HepG2 (cell line): ENCODE results near the gene PIP5KL1. TPM values are rescaled to one million over a fixed set of nuclear protein-coding genes. Genes with fewer than 3 reads are reported as not detected.

Experiments used
- AFF4 ChIP-seq: sonication (generic); formaldehyde crosslinking; IDR thresholded peaks from 2 replicates; pipeline ENCODE4 v1.4.0; 2020; ENCODE audit warnings: missing genetic modification reagents
- ATF6 ChIP-seq: sonication (generic); formaldehyde crosslinking; conservative IDR thresholded peaks from 2 replicates; pipeline ENCODE4 v1.4.0; 2020; ENCODE audit warnings: missing genetic modification reagents
- KDM2A ChIP-seq: sonication (generic); formaldehyde crosslinking; IDR thresholded peaks from 2 replicates; pipeline ENCODE4 v1.4.0; 2020; ENCODE audit warnings: low read depth, missing genetic modification reagents, borderline replicate concordance
- MBD4 ChIP-seq: IDR thresholded peaks from 2 replicates; pipeline ENCODE4 v1.6.1; 2012; ENCODE audit warnings: low read length, inconsistent platforms, borderline replicate concordance
- MIER2 ChIP-seq: IDR thresholded peaks from 2 replicates; pipeline ENCODE4 v1.6.1; 2016; ENCODE audit warnings: missing biosample characterization, missing genetic modification reagents
- PHF8 ChIP-seq: sonication (generic); formaldehyde crosslinking; IDR thresholded peaks from 2 replicates; pipeline ENCODE4 v1.5.0; 2020; ENCODE audit warnings: missing genetic modification reagents
- RFX1 ChIP-seq: fragments of 450-650 bp; IDR thresholded peaks from 2 replicates; pipeline ENCODE4 v1.6.1; 2017
- SMAD1 ChIP-seq: sonication (generic); formaldehyde crosslinking; IDR thresholded peaks from 2 replicates; pipeline ENCODE4 v1.4.0; 2020; ENCODE audit warnings: missing genetic modification reagents, low read depth, mild to moderate bottlenecking, borderline replicate concordance
- THRA ChIP-seq: sonication (generic); formaldehyde crosslinking; IDR thresholded peaks from 2 replicates; pipeline ENCODE4 v1.4.0; 2020; ENCODE audit warnings: missing genetic modification reagents, borderline replicate concordance
- ZEB1 ChIP-seq: IDR thresholded peaks from 2 replicates; pipeline ENCODE4 v1.6.1; 2012; ENCODE audit warnings: mild to moderate bottlenecking, low read depth, inconsistent platforms; ENCODE audit not compliant: insufficient replicate concordance
- ZNF576 ChIP-seq: sonication (generic); formaldehyde crosslinking; IDR thresholded peaks from 2 replicates; pipeline ENCODE4 v1.4.0; 2020; ENCODE audit warnings: mild to moderate bottlenecking, missing genetic modification reagents
- ZXDC ChIP-seq: sonication (generic); formaldehyde crosslinking; IDR thresholded peaks from 2 replicates; pipeline ENCODE4 v1.5.0; 2020; ENCODE audit warnings: mild to moderate bottlenecking, missing genetic modification reagents
- polyA plus RNA-seq, 8 experiments: library from polyadenylated mRNA; depleted of rRNA in 3 of 8; stranded (reverse) in 7 of 8; unstranded in 1 of 8; fragments of >200 nt; fragmentation: Illumina TruSeq in 4 of 8; extraction: Trizol in 4 of 8; gene quantifications; 2 replicates each; pipeline versions ENCODE4 v1.2.1 to v1.2.3, GENCODE V29; 2011 to 2016; ENCODE audit warnings: low read depth in 4 of 8, missing spikeins in 1 of 8, mixed read lengths in 1 of 8; ENCODE audit not compliant: insufficient read depth in 1 of 8
- total RNA-seq, 5 experiments: library from RNA; depleted of rRNA; stranded (reverse); fragments of >200 nt; fragmentation: Illumina TruSeq; extraction: Trizol; gene quantifications; 2 replicates each; pipeline ENCODE4 v1.2.3, GENCODE V29; 2016; ENCODE audit warnings: low read depth in 1 of 5
- TF ChIP-seq, protein P1 (sequence below): sonication (generic); formaldehyde crosslinking; IDR thresholded peaks from 2 replicates; pipeline ENCODE4 v1.4.0; 2020; ENCODE audit warnings: mild to moderate bottlenecking, missing genetic modification reagents, borderline replicate concordance

Gene PIP5KL1
- total and polyA plus RNA-seq, 2 of the 13 experiments (the other 11 are each of a cell fraction or from before 2014, with no cell fraction given) = 0.20 to 0.49 TPM

DNA sequence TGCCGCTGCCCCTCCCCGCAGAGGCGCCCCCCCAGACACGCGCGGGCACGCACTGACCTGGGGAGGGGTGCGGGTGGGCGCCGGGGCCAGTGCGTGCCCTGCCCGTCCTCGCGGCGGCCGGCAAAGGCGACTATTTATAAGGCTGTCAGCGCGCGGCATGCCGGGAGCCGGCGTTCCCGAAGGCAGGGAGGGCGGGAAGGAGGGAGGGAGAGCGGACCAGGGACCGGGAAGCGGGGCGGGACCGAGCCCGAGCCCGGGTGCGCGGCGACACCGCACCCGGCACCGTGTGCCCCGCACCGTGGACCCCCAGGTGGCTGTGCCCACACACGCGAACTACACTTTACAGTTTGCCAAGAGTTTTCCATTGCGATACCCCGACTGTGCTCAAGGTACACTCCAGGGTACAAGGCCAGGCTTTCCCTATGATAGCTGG, 53.0 kb downstream of the PIP5KL1 start, which contains the start of gene AK1 (continued):
- no peak for TF ChIP-seq AFF4 (CRISPR knock-in tag)
- peak; percentile 95 for TF ChIP-seq KDM2A (CRISPR knock-in tag)
- TF ChIP-seq ZXDC (CRISPR knock-in tag) = no peak
- no peak for TF ChIP-seq ATF6 (CRISPR knock-in tag)
- TF ChIP-seq SMAD1 (CRISPR knock-in tag) = 0 out of 2 replicates have a peak, but pooled peaks have one; percentile 25
- no peak for TF ChIP-seq RFX1
- TF ChIP-seq ZNF576 (CRISPR knock-in tag) = no peak
- no peak for TF ChIP-seq ZEB1
- TF ChIP-seq, protein P1, sequence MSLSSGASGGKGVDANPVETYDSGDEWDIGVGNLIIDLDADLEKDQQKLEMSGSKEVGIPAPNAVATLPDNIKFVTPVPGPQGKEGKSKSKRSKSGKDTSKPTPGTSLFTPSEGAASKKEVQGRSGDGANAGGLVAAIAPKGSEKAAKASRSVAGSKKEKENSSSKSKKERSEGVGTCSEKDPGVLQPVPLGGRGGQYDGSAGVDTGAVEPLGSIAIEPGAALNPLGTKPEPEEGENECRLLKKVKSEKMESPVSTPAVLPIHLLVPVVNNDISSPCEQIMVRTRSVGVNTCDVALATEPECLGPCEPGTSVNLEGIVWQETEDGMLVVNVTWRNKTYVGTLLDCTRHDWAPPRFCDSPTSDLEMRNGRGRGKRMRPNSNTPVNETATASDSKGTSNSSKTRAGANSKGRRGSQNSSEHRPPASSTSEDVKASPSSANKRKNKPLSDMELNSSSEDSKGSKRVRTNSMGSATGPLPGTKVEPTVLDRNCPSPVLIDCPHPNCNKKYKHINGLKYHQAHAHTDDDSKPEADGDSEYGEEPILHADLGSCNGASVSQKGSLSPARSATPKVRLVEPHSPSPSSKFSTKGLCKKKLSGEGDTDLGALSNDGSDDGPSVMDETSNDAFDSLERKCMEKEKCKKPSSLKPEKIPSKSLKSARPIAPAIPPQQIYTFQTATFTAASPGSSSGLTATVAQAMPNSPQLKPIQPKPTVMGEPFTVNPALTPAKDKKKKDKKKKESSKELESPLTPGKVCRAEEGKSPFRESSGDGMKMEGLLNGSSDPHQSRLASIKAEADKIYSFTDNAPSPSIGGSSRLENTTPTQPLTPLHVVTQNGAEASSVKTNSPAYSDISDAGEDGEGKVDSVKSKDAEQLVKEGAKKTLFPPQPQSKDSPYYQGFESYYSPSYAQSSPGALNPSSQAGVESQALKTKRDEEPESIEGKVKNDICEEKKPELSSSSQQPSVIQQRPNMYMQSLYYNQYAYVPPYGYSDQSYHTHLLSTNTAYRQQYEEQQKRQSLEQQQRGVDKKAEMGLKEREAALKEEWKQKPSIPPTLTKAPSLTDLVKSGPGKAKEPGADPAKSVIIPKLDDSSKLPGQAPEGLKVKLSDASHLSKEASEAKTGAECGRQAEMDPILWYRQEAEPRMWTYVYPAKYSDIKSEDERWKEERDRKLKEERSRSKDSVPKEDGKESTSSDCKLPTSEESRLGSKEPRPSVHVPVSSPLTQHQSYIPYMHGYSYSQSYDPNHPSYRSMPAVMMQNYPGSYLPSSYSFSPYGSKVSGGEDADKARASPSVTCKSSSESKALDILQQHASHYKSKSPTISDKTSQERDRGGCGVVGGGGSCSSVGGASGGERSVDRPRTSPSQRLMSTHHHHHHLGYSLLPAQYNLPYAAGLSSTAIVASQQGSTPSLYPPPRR = 0 out of 2 replicates have a peak, but pooled peaks have one; percentile 43
- TF ChIP-seq PHF8 = peak; percentile 55
- TF ChIP-seq MBD4 = no peak
- no peak for TF ChIP-seq THRA (CRISPR knock-in tag)
- no peak for TF ChIP-seq MIER2
